GM18498 (cell line): Measurements from ENCODE around the gene HOXB9.

Experiments used
- ATAC-seq: cut with Tn5 transposase; IDR thresholded peaks from one replicate; pipeline ENCODE4 v1.9.1; 2021; ENCODE audit warnings: mild to moderate bottlenecking, moderate library complexity; ENCODE audit not compliant: unreplicated experiment

The HOXB9 gene

GRCh38 chr17:48639982-48640857 is 14.1 kb upstream of the HOXB9 start:
- ATAC-seq: no peak

- ATAC-seq: no peak
Observed at GRCh38 chr17:48639136-48639535, 13.0 kb upstream of the HOXB9 start.

GRCh38 chr17:48637323-48638260 is 11.4 kb upstream of the HOXB9 start:
- ATAC-seq: no peak

- ATAC-seq: no peak
Observed at GRCh38 chr17:48636177-48637018, 10.2 kb upstream of the HOXB9 start.

- ATAC-seq: no peak
Observed at GRCh38 chr17:48634493-48635208, 8.5 kb upstream of the HOXB9 start.

- ATAC-seq: no peak
Observed at GRCh38 chr17:48633266-48633677, 7.1 kb upstream of the HOXB9 start.

GRCh38 chr17:48632579-48633265 is 6.6 kb upstream of the HOXB9 start:
- no peak for ATAC-seq

- no peak for ATAC-seq
Observed at GRCh38 chr17:48631693-48632578, 5.8 kb upstream of the HOXB9 start.

- no peak for ATAC-seq
Observed at GRCh38 chr17:48630925-48631692, 5.0 kb upstream of the HOXB9 start.

GRCh38 chr17:48630009-48630924 is 4.1 kb upstream of the HOXB9 start:
- ATAC-seq: no peak

GRCh38 chr17:48629411-48629759 is 3.2 kb upstream of the HOXB9 start:
- ATAC-seq: no peak

GRCh38 chr17:48628649-48629410 is 2.7 kb upstream of the HOXB9 start:
- ATAC-seq: no peak

GRCh38 chr17:48627623-48628521 is 1.7 kb upstream of the HOXB9 start:
- ATAC-seq: no peak

- ATAC-seq: no peak
Observed at GRCh38 chr17:48627118-48627597, 1.0 kb upstream of the HOXB9 start.
